Activated CD8-positive, alpha-beta memory T cell treated with anti-CD3 and anti-CD28 coated beads, Interleukin-2, amount 50 U/mL, for 48 hours (primary cell): Measurements from ENCODE around the gene SPRY4.
"Not testable (repeated sequence)": the region's sequence is repeated elsewhere in the genome, so short reads cannot be mapped to it uniquely, and the experiment has no call there.

Source experiments
- DNase-seq: peaks from one replicate; pipeline ENCODE4 v3.0.0-alpha.2; 2020

Gene SPRY4

GRCh38 chr5:142324871-142325724 is at the start of gene SPRY4:
TSS of gene SPRY4 (minus strand) at chr5:142325021. CDS start at chr5:142315108, 9,913 bp downstream.
- DNase-seq: peak; percentile 95

GRCh38 chr5:142368529-142368928 is 43.7 kb upstream of the SPRY4 start:
- no peak for DNase-seq

GRCh38 chr5:142366007-142366406 is 41.2 kb upstream of the SPRY4 start:
- DNase-seq: no peak

GRCh38 chr5:142364251-142365145 is 39.7 kb upstream of the SPRY4 start:
- no peak for DNase-seq

GRCh38 chr5:142363619-142363963 is 38.8 kb upstream of the SPRY4 start:
- DNase-seq: no peak

- not testable (repeated sequence) for DNase-seq
Observed at GRCh38 chr5:142362193-142362592, 37.4 kb upstream of the SPRY4 start.

- DNase-seq: no peak
Observed at GRCh38 chr5:142360607-142361120, 35.8 kb upstream of the SPRY4 start.

GRCh38 chr5:142360051-142360498 is 35.3 kb upstream of the SPRY4 start:
- DNase-seq: no peak

- no peak for DNase-seq
Observed at GRCh38 chr5:142358648-142359047, 33.8 kb upstream of the SPRY4 start.

- DNase-seq: no peak
Observed at GRCh38 chr5:142358121-142358520, 33.3 kb upstream of the SPRY4 start.

GRCh38 chr5:142357469-142358090 is 32.8 kb upstream of the SPRY4 start:
- DNase-seq: no peak

- DNase-seq: peak; percentile 94
Observed at GRCh38 chr5:142356716-142357468, 32.1 kb upstream of the SPRY4 start.

- DNase-seq: no peak
Observed at GRCh38 chr5:142356349-142356715, 31.5 kb upstream of the SPRY4 start.

GRCh38 chr5:142353071-142353472 is 28.3 kb upstream of the SPRY4 start:
- DNase-seq: no peak

- DNase-seq: no peak
Observed at GRCh38 chr5:142350021-142350420, 25.2 kb upstream of the SPRY4 start.

- DNase-seq: no peak
Observed at GRCh38 chr5:142346706-142347105, 21.9 kb upstream of the SPRY4 start.

GRCh38 chr5:142344915-142345314 is 20.1 kb upstream of the SPRY4 start:
- DNase-seq: not testable (repeated sequence)

GRCh38 chr5:142343531-142343930 is 18.7 kb upstream of the SPRY4 start:
- no peak for DNase-seq

- DNase-seq: no peak
Observed at GRCh38 chr5:142342128-142342981, 17.5 kb upstream of the SPRY4 start.

- no peak for DNase-seq
Observed at GRCh38 chr5:142339781-142340180, 15.0 kb upstream of the SPRY4 start.

GRCh38 chr5:142334538-142334937 is 9.7 kb upstream of the SPRY4 start:
- DNase-seq: no peak
